Adrenal gland (tissue), 5 donors: ENCODE measurements around the gene RNF44.
A peak's percentile ranks its signal among the peaks of the same experiment; 100 is the strongest.

Source experiments
- CTCF ChIP-seq, 6 experiments: fragments of 450-650 bp in 4 of 6; fragments of 200-600 bp in 2 of 6; sonication (generic) in 1 of 6; IDR thresholded peaks; 1 replicate in 5 of 6; 2 replicates in 1 of 6; pipeline versions ENCODE4 v1.5.1 to v1.8.0; 2016 to 2021; ENCODE audit warnings: antibody characterized with exemption in 6 of 6, mild to moderate bottlenecking in 2 of 6, moderate library complexity in 1 of 6
- POLR2A ChIP-seq, 2 donors: fragments of 450-650 bp; IDR thresholded peaks; one replicate each; pipeline ENCODE4 v1.6.1; 2017; ENCODE audit warnings: antibody characterized with exemption in 2 of 2, mild to moderate bottlenecking in 2 of 2, moderate library complexity in 1 of 2
- donor health status: DM: no; HTN: no; CAD: no.

- TF ChIP-seq CTCF (IDR thresholded peaks at IDR 0.05) (peak in 2 of 6 experiments; percentile 6 to 36), POLR2A (IDR thresholded peaks at IDR 0.05) (no peak)
These were observed 5.6 kb upstream of the RNF44 start for GRCh38 chr5:176542596-176543427.
